Activated CD4-positive, alpha-beta T cell treated with anti-CD3 and anti-CD28 coated beads, Interleukin-2, amount 50 U/mL, for 24 hours (primary cell): Measurements from ENCODE around the gene RFNG.

Source experiments
- DNase-seq, 2 donors: peaks; one replicate each; pipeline ENCODE4 v3.0.0-alpha.2; 2020; ENCODE audit warnings: low read depth in 1 of 2, low spot score in 1 of 2

Gene RFNG

DNA sequence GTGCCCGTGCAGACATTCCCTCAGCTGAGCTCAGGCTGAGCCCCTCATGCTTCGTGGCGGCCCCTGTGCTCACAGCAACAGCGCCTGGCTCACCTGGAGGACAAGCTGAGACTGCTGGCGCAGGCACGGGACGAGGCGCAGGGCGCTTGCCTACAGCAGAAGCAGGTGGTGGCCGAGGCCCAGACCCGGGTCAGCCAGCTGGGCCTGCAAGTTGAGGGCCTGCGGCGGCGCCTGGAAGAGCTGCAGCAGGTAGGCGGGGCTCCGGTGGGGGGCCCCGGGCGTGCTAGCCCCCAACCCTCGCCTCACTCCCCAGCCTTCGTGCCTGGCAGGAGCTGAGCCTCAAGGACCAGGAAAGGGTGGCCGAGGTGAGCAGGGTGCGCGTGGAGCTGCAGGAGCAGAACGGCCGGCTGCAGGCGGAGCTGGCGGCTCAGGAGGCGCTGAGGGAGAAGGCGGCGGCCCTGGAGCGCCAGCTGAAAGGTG lies 21.6 kb downstream of the RFNG start:
- no peak for DNase-seq

DNA sequence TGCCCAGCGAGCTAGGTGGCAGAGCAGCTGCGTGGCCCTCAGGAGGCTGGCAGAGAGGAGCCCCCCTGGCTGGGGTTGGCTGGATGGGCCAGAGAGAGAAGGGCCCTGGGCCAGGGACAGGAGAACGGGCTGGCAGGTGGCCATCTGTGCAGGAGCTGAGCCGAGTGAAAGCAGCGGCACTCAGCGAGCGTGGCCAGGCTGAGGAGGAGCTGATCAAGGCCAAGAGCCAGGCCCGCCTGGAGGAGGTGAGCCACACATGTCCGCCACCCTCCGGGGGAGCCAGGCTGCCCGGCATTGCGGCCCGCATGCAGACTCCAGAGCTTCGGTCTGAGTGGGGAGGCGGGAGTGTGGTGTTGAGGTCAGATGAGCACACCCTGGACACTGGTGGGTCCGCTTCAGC lies 22.2 kb downstream of the RFNG start:
- DNase-seq, result no peak

DNA sequence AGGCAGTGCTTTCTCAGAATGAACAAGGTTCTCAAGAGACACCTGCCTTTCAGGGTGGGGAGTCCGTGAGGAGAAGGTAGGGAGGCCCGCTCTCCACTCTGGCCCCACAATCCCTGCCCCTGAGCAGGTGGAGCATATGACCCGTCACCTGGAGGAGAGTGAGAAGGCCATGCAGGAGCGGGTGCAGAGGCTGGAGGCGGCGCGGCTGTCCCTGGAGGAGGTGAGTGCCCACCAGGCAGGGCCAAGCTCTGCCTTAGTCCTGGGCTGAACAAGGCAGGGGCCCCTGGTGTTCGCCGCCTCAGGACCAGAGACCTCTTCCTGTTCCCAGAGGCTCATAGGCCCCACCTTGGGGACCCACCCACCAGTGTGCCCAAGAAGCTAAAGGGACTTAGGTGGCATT lies 22.6 kb downstream of the RFNG start:
- no peak for DNase-seq

DNA sequence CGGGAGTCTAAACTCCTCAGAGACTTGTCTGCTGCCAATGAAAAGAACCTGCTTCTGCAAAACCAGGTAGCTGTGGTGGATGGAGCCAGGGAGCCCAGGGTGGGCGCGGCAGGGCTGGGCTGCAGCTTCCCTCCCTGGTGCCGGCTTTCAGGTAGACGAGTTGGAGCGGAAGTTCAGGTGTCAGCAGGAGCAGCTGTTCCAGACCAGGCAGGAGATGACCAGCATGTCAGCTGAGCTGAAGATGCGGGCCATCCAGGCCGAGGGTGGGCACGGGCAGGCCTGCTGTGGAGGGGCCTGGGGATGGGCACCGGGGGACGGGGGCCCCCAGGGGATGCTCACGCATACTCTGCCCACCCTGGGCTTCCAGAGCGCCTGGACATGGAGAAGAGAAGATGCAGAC lies 23.4 kb downstream of the RFNG start:
- DNase-seq, result no peak

DNA sequence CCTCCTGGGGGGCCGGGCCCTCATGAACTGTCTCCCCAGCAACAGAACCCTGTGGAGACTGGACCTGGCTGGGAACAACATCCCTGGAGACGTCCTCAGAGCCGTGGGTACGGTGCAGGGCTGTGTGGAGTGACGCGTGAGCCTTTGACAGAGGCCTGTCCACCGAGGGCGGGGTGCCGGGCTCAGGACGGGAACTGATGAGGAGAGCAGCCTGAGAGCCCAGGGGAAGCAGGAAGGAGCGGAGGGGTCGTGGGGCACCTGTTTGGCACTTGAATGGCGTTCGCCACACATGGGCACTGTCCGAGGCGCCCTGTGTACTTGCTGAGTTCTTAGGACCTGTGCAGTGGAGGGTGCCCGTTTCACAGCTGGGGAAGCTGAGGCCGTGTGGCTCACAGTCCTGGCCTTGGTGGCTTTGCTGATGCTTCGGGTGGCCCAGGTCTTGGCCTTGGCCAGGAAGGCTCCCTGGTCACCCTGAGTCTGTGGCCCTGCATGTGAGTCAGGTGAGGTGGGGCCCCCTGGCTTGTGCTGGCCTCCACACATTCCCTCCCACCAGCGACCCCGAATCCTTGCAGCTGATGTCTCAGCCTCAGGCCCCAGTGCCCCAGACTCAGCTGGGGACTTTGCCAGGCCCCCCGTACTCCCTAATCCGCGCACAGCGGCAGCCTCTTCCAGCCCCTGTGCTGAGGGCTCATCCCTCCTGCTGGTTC lies 26.1 kb downstream of the RFNG start:
- no peak for DNase-seq

DNA sequence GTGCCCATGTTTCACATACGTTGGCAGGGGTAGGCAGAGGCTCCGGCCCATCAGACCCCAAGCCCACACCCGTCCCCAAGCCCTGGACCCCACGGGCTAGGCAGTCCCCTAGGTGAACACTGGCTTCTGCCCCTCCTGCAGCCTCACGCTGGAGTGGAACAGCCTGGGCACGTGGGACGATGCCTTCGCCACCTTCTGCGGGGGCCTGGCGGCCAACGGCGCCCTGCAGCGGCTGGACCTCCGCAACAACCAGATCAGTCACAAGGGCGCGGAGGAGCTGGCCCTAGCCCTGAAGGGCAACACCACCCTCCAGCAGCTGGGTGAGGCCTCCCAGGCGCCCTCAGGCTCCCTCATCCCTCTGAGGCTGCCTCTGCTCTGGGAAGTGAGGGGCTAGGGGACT lies 26.8 kb downstream of the RFNG start:
- DNase-seq, result no peak

DNA sequence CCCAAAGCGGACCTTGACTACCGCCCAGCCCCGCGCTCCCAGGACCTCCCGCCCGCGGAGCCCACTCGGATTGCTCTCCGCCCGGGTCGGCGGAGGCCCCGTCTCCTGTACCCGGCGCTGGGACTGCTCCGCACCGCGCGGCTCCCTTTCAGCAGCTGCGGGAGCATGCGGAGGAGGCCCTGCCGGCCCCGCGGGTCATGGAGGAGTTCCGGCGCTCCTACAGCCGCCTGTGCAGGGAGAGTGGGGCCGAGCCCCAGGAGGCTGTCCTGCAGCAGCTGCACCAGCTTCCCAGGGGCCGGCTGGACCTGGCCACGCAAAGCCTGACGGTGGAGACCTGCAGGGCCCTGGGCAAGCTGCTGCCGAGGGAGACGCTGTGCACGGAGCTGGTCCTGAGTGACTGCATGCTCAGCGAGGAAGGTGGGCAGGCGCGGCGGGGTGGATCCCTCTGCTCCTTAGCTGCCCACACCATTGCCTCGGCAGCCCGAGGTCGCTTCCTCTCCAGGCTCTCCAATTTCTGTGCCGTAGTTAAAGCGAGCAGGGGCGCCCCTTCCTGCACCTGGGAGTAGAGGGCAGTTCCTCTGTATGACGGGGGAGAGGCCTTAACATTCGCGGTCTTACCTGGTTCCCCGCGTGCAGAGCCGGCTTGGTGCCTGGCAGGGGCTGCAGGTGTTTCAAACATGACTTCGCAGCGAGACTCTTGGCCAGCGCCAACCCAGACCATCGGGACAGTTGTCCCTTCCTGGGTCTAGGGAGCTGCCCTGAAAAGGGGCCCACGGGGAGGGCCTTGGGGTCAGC lies 28.0 kb downstream of the RFNG start:
- peak in 1 of 2 donors; percentile 11 for DNase-seq

DNA sequence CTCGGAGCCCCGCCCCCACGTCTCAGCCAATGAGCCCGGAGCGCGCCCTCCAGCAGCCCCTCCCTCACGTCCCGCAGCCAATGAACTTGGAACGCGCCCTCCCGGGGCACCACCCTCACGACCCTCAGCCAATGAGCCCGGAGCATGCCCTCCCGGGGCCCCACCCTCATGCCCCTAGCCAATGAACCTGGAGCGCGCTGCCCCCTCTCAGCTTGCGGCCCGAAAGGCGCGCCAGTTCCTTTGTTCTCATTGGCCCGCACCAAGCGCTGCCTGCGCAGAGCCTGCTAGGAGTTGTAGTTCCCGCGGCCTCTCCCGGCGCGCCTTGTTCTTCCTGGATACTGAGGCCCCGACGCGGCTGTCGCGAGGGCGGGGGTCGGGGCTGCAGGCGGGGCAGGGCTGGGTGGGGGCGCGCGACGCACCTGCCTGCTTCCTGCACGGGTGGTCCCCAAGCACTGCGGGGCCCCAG lies 28.6 kb downstream of the RFNG start, which contains the start of gene LRRC45:
Gene LRRC45, plus strand, starts transcription at position 325 of the 466 bp plus-strand sequence. CDS start 339 bp downstream, outside the sequence.
- DNase-seq, result peak; percentile 98 to 99

DNA sequence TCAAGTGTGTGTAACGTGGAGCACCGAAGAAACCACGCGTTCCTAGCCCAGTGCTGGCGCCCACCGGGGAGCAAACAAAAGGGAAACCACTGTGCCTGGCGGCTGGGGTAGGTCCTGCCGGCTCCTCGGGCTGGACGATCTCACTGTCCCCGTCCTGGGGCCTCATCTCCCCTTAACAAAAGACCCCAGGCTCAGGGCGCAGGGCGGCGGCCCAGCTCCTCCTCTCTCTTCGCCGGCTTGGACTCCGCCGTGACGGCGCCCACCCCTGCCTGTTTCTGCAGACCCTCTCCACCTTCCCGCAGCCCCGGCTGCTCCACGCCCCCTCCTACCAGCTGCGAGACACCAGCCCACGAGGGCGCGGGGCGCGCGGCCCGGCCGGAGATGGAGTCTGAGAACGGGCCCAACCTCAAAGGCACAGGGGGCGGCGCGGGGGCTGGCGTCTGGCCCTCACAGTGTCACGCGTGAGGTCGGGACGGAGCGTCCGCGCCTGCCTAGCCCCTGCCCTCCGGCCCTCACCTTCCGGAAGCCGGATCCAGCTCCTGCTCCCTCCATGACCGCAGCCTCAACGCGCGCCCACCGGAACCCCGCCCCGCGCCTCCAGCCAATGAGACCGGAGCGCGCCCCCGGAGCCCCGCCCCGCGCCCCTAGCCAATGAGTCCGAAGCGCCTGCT lies 29.2 kb downstream of the RFNG start, which contains the start of gene CENPX:
Gene CENPX, minus strand, starts transcription at position 569 of the 671 bp plus-strand sequence. Its CDS starts 17 bp downstream, at position 552.
- no peak for DNase-seq

DNA sequence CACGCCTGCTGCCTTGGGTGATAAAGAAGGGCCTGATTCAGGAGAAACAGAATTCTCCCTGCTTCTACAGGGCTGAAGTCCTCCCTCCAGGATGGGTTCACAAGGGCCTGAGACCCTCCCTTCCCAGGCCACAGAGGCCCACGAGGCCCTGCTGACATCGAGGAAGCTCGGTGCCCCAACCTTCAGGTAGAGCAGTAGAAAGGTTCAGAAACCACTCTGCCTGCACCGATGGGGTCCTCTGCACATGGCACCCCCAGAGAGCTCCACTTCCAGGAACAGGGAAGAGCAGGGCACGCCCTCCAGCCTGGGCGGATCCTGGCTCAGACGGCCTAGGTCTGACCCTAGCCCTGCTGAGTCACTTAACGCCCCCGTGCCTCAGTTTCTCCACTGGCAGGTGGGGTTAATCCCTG lies 29.7 kb downstream of the RFNG start:
- DNase-seq, result no peak

DNA sequence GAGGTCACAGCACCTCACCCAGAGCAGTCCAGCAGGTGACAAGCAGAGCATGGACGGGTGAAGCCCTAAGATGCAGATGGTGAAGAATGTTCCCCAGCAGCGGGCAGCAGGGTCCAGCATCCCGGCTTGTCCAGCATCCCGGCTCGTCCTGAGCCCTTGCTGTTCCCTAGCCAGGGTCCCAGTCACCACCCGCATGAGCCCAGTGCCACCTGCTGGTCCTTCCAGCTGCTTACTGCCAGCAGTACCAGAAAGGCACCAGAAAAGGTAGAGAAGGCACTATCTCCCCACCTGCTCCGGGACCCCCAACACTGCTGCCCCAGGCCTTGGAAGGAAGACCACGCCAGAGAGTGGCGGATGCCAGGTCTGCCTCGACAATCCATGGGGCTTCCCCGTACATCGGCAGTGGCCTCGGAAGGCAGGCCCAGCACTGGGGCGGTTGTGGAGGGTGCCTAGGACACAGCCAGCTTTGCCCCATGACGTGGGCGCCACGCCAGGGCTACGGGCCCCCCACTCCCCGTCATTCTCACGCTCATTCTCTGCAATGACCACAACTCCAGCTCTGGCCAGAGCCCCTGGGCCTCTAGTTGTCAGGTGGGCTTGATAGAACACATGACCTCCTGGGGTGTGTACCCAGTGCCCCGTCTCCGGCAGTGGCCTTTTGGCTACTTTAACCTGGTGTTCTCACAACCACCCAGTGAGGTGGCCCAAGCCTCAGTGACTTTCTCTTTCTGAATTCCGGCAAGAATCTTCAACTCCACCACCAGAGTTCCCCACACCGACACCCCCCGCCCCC lies 30.3 kb downstream of the RFNG start:
- peak in 1 of 2 donors; percentile 26 for DNase-seq

DNA sequence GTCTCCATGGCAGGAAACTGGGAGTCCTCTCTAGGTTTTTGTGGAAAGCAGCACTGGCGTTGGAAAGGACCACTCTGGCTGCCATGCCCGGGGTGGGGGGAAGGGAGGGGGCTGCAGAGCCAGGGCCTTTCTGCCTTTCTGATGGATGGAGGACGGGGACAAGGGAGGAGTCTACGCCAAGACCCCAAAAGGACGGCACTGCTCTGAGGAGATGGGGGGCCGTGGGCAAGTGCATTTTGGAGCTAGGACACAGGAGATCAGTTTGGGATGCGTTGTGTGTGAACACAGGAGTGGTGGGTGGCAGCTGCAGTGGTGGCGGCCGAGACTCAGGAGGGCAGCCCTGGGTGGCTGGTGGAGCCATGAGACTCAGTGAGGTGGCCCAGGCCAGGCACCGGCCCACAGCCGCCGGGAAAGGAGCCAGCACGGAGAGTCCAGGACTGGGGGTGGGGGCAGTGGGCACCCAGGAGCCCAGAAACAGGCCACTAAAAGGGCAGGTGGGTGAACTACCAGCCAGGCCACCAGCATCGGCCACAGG lies 31.0 kb downstream of the RFNG start:
- DNase-seq, result no peak

DNA sequence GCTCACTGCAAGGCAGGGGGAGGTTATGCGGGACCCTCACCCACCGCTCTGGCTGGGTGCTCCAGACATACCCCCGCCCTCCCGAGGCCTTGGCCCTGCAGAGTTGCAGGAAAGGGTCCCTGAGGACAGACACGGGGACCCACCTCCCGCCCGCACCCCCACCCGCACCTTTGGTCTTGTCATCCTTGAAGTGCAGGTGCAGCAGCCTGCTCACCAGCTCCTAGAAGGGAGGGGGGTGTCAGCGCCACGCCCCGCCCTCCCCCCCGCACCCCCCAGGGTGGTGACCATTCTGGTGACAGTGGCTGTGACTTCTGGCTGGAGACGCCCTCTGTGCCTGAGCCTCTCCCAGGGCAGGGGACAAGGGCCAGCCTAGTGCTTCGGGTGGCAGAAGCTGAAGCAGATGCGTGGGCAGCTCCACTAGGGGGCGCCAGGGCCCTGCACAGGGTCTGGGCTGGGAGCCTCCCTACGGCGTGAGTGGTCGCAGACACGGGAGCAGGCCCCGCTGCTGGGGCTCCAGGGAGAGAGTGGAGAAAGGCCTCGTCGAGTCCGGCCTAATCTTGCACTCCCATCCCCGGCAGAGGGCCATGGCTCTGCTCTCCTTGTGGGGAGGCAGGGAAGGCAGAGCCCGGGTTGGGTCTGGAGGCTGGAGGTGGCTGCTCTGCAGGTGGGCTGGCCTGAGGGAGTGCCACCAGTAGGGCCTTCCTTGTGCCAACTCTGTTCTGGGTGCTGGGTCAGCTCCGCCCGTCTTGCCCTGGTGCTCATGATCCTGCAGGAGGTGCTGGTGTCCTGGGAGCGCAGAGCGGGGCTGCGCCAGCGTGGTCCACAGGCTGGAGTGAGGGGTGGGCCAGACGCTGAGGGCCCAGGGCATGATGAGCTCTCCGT lies 31.7 kb downstream of the RFNG start:
- peak; percentile 30 to 52 for DNase-seq

DNA sequence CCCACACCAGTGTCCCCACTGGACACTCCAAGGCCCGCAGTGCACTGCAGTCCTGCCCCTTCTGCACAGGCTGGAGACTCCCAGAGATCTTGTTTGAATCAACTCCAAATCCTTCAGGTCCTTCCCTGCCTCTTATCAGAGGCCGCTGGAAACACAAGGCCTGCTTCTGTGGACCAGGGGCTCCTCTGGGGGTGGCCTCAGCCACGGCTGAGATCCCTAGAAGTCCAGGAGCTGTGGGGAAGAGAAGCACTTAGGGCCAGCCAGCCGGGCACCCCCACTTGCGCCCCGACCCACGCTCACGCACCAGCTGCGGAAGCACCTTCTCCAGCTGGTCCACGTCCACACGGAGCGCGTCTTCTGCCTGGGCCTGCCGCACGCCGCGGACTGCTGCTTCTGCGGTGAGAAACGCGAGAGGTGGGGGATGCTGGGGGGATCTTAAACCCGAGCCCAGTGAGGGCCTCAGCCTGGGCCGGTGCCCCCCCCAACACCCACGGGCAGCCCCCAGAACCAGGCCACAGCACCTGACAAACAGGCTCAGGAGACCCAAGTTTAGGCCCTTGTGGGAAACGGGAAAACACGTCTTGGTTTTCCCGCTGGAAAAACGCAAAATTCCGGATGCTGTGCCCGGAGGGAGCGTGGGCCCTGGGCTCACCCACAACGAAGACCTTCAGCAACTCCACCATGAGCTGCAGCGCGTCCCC lies 32.5 kb downstream of the RFNG start:
- no peak for DNase-seq

DNA sequence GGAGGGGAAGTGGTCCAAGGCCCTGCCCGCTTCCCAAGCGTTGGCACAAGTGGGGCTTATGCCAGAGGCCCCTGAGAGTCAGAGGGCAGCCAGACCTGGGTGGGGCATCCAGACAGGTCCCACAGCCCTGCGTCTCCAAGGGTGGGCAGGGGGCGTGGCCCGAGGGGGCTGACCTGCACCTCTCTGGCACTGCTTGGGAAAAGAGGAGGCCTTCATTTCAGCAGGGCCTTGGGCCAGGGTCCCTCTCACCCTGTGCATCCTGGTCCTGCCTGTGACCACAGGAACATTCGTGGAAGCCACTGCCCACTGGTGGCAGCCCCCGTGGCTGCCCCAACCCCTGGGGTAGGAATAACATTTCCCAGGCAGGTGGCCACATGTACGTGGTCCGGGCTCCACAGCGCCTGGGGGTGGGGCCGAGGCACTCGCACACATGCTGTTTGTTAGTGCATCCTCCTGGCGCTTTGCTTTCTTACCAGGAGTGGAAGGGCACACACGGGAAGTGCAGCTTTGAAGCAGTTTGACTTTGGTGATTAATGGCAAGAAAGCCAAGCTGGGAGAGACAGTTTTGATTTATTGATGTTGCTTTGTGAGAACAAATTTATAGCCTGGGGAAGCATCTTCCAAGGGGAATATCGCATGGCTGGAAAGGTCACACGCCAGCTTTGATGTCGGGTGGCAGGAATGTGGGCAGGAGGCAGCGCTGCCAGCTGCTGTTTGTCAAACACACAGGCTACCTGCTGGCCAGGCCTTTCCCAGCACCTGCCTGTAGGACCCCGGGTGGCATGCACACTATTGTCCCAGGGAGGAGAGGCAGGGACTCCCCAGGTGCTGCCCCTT lies 33.2 kb downstream of the RFNG start:
- DNase-seq, result no peak

DNA sequence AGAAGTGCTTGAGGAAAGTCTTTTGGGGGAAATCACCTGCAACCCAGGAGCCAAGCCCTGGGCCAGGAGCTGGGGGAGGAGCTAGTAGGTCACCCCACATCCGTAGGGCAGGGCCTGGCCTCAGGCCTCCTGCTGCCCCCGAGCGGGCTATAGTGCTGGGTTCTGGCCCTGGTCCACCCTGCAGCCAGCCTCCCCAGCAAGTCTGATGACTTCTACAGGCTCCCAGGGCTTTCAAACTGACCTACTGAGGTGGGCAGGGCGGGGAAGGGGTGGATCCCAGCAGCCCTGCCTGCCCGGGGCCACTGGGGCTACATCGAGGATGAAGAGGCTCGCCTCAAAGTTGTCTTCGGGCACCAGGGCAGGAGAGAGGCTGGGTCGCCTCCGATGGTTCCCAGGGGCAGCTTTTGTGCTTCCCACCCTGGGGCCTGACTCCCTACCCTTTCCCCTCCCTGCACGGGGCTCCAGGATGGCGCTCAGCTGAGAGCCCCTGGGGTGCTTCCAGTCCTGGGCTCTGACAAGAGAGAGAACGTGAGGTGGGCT lies 33.9 kb downstream of the RFNG start:
- DNase-seq, result no peak

DNA sequence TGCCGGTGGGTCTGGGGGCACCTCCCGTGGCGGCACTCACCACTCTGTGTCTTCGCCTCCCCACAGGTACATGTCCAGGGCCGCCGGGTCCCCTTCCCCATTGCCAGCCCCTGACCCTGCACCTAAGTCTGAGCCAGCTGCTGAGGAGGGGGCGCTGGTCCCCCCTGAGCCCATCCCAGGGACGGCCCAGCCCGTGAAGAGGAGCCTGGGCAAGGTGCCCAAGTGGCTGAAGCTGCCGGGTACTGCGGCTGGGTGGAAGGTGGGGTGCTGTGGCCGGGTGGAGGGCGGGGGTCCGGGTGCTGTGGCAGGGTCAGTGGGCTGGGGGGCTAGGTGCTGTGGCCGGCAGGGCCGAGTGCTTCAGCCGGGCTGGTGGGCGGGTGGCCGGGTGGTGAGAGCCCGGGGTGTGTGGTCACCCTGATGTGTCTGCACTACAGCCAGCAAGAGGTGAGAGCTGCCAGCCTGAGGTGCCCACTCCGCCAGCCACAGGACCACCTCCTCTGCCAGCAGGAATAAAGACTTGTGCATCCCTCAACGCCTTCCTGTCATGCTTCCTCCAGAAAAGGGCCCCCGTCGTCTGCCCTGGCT lies 34.6 kb downstream of the RFNG start:
- DNase-seq, result no peak
